Measurements from ENCODE around the gene AOPEP.
"Not testable (repeated sequence)": the region's sequence is repeated elsewhere in the genome, so short reads cannot be mapped to it uniquely, and the experiment has no call there.

AOPEP gene

DNA sequence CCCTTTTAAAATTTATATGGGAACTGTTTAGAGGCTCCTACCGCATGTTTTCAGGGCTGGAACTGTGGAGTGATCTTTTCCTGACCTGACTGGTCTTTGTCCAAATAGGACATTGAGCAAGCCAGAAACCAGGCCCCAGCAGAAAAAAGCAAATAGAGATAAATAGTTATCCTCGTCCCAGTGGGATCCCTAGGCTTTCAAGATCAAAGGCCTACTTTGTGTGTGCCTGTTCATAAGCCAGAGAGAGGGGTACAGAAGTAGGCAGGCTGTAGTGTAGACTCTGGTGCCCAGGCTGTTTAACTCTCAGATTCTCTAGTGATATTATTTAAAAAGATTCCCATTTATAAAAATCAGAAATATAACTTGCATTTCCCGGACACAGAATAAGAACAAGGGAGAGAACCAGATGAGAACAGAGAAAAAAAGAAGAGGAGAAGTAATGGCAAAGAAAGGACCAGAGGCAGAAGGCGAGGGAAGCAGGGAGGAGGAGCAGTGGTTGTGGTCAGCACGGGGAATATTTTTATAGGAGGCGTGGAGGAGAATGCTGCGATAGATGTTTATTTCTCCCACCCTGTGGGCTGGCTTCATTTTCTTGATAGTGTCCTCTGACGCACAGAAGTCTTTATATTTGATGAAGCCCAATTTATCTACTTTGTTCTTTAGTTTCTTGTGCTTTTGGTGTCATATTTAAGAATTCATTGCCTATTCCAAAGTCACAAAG lies 101.2 kb downstream of the AOPEP start:
- no peak for DNase-seq (ENCODE audit: extremely low read depth, low read depth)
- no peak overlapping the region for H3K4me3 ChIP-seq (replicated peaks; ENCODE audit: low read depth, low read length)

DNA sequence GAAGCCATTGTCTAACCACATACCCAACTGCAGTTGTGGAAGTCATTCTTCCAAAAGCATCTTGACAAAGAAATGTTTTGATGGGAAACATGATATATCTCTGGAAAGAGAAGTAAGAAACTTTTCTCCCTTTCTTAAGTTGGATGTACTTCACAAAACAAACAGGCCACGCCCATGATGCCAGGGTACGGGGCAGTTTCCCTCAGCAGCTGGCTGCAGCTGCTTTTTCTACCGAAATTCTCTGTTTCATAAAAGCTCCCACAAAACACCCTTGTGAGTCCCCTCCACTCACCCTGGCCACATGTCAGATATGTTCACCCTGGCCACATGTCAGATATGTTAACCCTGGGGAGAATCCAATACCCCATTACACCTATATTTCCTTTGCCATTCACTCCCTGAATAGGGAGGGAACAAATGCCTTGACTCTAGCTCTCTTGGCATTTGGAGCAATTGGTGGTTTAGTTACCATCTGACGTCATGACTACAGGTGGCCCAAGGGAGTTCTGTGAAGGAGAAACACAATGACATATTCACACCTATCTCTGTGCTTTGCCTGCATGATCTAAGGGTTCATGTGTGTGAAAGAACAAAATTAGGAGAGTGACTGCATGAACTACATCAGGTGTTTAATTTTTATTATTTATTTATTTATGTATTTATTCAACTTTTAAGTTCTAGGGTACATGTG lies 103.0 kb downstream of the AOPEP start:
- H3K4me3 ChIP-seq (replicated peaks; ENCODE audit: low read depth, low read length) = no peak overlapping the region
- no peak for DNase-seq (ENCODE audit: extremely low read depth, low read depth)
- TF ChIP-seq, protein P1, sequence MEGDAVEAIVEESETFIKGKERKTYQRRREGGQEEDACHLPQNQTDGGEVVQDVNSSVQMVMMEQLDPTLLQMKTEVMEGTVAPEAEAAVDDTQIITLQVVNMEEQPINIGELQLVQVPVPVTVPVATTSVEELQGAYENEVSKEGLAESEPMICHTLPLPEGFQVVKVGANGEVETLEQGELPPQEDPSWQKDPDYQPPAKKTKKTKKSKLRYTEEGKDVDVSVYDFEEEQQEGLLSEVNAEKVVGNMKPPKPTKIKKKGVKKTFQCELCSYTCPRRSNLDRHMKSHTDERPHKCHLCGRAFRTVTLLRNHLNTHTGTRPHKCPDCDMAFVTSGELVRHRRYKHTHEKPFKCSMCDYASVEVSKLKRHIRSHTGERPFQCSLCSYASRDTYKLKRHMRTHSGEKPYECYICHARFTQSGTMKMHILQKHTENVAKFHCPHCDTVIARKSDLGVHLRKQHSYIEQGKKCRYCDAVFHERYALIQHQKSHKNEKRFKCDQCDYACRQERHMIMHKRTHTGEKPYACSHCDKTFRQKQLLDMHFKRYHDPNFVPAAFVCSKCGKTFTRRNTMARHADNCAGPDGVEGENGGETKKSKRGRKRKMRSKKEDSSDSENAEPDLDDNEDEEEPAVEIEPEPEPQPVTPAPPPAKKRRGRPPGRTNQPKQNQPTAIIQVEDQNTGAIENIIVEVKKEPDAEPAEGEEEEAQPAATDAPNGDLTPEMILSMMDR (IDR thresholded peaks at IDR 0.05; ENCODE audit: low read depth, low read length, missing control alignments) = no peak

More for the DNA sequence above, 101.2 kb downstream of the AOPEP start:
- TF ChIP-seq, protein P1 (IDR thresholded peaks at IDR 0.05; ENCODE audit: low read depth, low read length, missing control alignments) = no peak

DNA sequence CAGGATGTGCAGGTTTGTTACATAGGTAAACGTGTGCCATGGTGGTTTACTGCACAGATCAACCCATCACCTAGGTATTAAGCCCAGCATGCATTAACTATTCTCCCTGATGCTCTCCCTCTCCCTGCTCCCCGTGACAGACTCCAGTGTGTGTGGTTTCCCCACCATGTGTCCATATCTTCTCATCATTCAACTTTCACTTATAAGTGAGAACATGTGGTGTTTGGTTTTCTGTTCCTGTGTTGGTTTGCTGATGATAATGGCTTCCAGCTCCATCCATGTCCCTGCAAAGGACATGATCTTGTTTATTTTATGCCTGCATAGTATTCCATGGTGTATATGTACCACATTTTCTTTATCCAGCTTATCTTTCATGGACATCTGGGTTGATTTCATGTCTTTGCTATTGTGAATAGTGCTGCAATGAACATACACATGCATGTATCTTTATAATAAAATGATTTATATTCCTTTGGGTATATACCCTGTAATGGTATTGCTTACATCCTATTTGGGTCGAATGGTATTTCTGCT lies 103.6 kb downstream of the AOPEP start:
- DNase-seq (ENCODE audit: extremely low read depth, low read depth); H3K4me3 ChIP-seq (replicated peaks; ENCODE audit: low read depth, low read length): not testable (repeated sequence)

DNA sequence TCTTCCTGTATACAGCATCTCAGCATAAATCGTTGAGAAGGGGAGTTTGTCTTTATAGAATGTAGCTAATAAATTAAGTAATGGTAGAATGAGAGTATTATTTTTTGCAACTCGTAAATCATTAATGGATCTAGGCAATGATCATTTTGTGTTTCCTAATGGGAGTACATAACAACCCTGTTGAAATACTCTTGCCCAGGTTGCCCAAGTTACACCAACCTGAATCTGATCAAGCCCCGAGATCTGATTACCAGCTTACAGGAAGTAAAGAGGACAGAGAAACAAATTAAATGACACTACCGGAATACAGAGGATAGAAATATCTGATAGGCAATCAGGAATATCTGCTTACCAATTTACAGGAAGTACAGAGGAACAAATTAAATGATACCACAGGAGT lies 107.3 kb downstream of the AOPEP start:
- TF ChIP-seq, protein P1 (IDR thresholded peaks at IDR 0.05; ENCODE audit: low read depth, low read length, missing control alignments) = no peak
- no peak for DNase-seq (ENCODE audit: extremely low read depth, low read depth)
- H3K4me3 ChIP-seq (replicated peaks; ENCODE audit: low read depth, low read length) = no peak overlapping the region

DNA sequence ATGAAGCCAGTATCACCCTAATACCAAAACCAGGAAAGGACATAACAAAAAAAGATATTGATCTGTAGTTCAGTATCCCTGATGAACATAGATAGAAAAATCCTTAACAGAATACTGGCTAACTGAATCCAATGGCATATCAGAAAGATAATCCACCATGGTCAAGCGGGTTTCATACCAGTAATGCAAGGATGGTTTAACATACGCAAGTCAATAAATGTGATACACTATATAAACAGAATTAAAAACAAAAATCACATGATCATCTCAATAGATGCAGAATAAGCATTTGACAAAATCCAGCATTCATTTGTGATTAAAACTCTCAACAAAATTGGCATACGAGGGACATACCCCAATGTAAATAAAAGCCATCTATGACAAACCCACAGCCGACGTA lies 110.9 kb downstream of the AOPEP start:
- no peak overlapping the region for H3K4me3 ChIP-seq (replicated peaks; ENCODE audit: low read depth, low read length)
- DNase-seq (ENCODE audit: extremely low read depth, low read depth) = no peak
- TF ChIP-seq, protein P1 (IDR thresholded peaks at IDR 0.05; ENCODE audit: low read depth, low read length, missing control alignments) = no peak

DNA sequence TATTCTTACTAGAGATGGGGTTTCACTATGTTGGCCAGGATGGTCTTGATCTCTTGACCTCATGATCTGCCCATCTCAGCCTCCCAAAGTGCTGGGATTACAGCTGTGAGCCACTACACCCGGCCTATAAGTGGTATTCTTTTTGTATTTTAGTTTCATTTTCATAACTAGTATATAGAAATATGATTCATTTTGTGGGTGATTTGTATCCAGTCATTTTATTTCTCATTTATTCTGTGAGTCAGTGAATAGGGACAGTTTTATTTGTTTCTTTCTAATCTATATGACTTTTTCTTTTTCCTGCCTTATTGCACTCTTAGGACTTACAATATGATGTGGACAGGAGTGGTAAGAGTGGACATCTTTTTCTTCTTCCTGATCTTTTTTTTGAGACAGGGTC lies 112.9 kb downstream of the AOPEP start:
- DNase-seq (ENCODE audit: extremely low read depth, low read depth) = no peak
- H3K4me3 ChIP-seq (replicated peaks; ENCODE audit: low read depth, low read length) = no peak overlapping the region
- TF ChIP-seq, protein P1 (IDR thresholded peaks at IDR 0.05; ENCODE audit: low read depth, low read length, missing control alignments) = no peak

DNA sequence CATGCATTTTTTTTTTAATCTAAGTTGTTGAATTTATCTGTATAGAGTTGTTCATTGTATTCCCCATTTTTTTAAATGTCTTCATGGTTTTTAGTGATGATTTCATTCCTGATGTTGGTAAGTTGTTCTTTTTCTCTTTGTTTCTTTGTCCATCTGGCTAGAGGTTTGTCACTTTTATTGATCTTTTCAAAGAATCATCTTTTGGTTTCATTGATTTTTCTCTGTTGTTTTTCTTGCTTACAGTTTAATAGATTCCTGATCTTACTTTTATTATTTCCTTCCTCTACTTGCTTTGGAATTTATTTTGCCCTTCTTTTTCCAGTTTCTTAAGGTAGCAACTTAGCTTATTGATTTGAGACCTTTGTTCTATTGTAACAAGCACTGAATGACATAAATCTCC lies 114.2 kb downstream of the AOPEP start:
- DNase-seq (ENCODE audit: extremely low read depth, low read depth) = no peak
- TF ChIP-seq, protein P1 (IDR thresholded peaks at IDR 0.05; ENCODE audit: low read depth, low read length, missing control alignments) = no peak
- no peak overlapping the region for H3K4me3 ChIP-seq (replicated peaks; ENCODE audit: low read depth, low read length)

Measured in HFF-Myc (cell line).